SJSA1 (cell line): ENCODE data around the gene ST3GAL3. TPM values are rescaled to one million over a fixed set of nuclear protein-coding genes. Genes with fewer than 3 reads are reported as not detected.

Experiments used
- DNase-seq, 2 experiments: peaks; one replicate each; pipeline ENCODE4 v3.0.0-alpha.2; 2015 to 2020; ENCODE audit warnings: low spot score in 2 of 2, low read depth in 1 of 2
- H3K27ac ChIP-seq: fragments of 250-450 bp; sonication (Bioruptor Pico); 2 replicates; pipeline ENCODE4 v1.5.1; 2020; ENCODE audit warnings: mild to moderate bottlenecking, moderate library complexity
- H3K27me3 ChIP-seq: fragments of 250-450 bp; sonication (Bioruptor Pico); replicated peaks from 2 replicates; pipeline ENCODE4 v1.5.1; 2020; ENCODE audit warnings: mild to moderate bottlenecking, moderate library complexity
- H3K36me3 ChIP-seq: fragments of 250-450 bp; sonication (Bioruptor Pico); 2 replicates; pipeline ENCODE4 v1.5.1; 2020; ENCODE audit warnings: mild to moderate bottlenecking
- H3K4me1 ChIP-seq: fragments of 250-450 bp; sonication (Bioruptor Pico); replicated peaks from 2 replicates; pipeline ENCODE4 v1.6.1; 2021; ENCODE audit warnings: mild to moderate bottlenecking
- H3K4me3 ChIP-seq: fragments of 250-450 bp; sonication (Bioruptor Pico); 2 replicates; pipeline ENCODE4 v1.5.1; 2020; ENCODE audit warnings: mild to moderate bottlenecking
- H3K9me3 ChIP-seq: fragments of 250-450 bp; sonication (Bioruptor Pico); replicated peaks from 2 replicates; pipeline ENCODE4 v1.5.1; 2020; ENCODE audit warnings: mild to moderate bottlenecking
- total RNA-seq: library from RNA; depleted of rRNA; stranded (reverse); fragments of >200 nt; shearing (Covaris generic); gene quantifications from 2 replicates; pipeline ENCODE4 v1.2.3, GENCODE V29; 2014

Gene ST3GAL3
- total RNA-seq, 1 experiment from 2014 or later, result 25.0 TPM

GRCh38 chr1:43885279-43885801, 178.0 kb downstream of the ST3GAL3 start:
- H3K27ac ChIP-seq, result no peak overlapping the region
- no peaks in the 10 kb centered on the region; the same call in 1 of the 2 replicates for H3K9me3 ChIP-seq
- H3K4me3 ChIP-seq, result no peak overlapping the region
- no peaks in the 10 kb centered on the region for H3K4me1 ChIP-seq
- DNase-seq, result no peak
- H3K27me3 ChIP-seq, result no peaks in the 10 kb centered on the region
- H3K36me3 ChIP-seq, result peaks cover 31% of the 10 kb centered on the region

DNA sequence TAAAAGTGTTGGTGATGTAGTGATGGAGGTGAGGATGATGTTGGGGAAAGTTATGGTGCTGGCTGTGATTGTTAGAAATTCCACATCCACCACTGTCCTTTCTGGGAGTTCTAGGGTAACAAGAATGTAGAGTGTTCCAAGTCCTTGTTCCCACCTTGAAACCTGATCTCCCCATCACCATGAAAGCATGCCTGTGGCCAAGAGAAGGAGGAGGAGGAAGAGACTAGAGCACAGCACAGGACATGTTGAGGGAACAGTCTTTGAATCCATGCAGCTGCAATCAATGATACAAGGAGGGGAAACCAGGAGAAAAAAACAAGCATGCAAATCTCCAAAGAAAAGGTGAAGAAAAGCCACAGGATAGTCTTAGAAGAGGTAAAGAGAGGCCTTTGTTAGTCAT, 180.4 kb downstream of the ST3GAL3 start:
- H3K36me3 ChIP-seq, result peaks cover 28% of the 10 kb centered on the region; the same call in 1 of the 2 replicates
- H3K4me3 ChIP-seq, result no peak overlapping the region
- peaks cover 2% of the 10 kb centered on the region for H3K4me1 ChIP-seq
- no peaks in the 10 kb centered on the region for H3K27me3 ChIP-seq
- H3K9me3 ChIP-seq, result no peaks in the 10 kb centered on the region; the same call in 1 of the 2 replicates
- H3K27ac ChIP-seq, result no peak overlapping the region
- DNase-seq, result no peak

GRCh38 chr1:43890815-43891214, 183.5 kb downstream of the ST3GAL3 start:
- Histone ChIP-seq H3K4me3 (no peak overlapping the region), H3K4me1 (peaks cover 17% of the 10 kb centered on the region), H3K27me3 (no peaks in the 10 kb centered on the region), H3K36me3 (peaks cover 24% of the 10 kb centered on the region), H3K9me3 (no peaks in the 10 kb centered on the region), H3K27ac (no peak overlapping the region)
- DNase-seq, result no peak

GRCh38 chr1:43893006-43893405, 185.7 kb downstream of the ST3GAL3 start:
- Histone ChIP-seq H3K27me3 (no peaks in the 10 kb centered on the region), H3K4me1 (peaks cover 17% of the 10 kb centered on the region), H3K36me3 (peaks cover 33% of the 10 kb centered on the region), H3K9me3 (no peaks in the 10 kb centered on the region), H3K27ac (peak overlapping the region; percentile 30; the same call in 1 of the 2 replicates), H3K4me3 (no peak overlapping the region)
- peak in 1 of 2 experiments; percentile 14 for DNase-seq

GRCh38 chr1:43898981-43899380, 191.6 kb downstream of the ST3GAL3 start:
- DNase-seq, result no peak
- no peak overlapping the region for H3K4me3 ChIP-seq
- H3K36me3 ChIP-seq, result peaks cover 70% of the 10 kb centered on the region
- no peaks in the 10 kb centered on the region for H3K9me3 ChIP-seq
- no peaks in the 10 kb centered on the region for H3K27me3 ChIP-seq
- no peak overlapping the region for H3K27ac ChIP-seq
- peaks cover 2% of the 10 kb centered on the region for H3K4me1 ChIP-seq

- no peaks in the 10 kb centered on the region for H3K27me3 ChIP-seq
- peaks cover 61% of the 10 kb centered on the region for H3K36me3 ChIP-seq
- H3K4me1 ChIP-seq, result no peaks in the 10 kb centered on the region
- DNase-seq, result no peak
- no peak overlapping the region for H3K27ac ChIP-seq
- no peaks in the 10 kb centered on the region for H3K9me3 ChIP-seq
- no peak overlapping the region for H3K4me3 ChIP-seq
These were observed 193.1 kb downstream of the ST3GAL3 start for GRCh38 chr1:43900386-43900785.

- DNase-seq, result no peak
- H3K36me3 ChIP-seq, result peaks cover 53% of the 10 kb centered on the region
- no peak overlapping the region for H3K27ac ChIP-seq
- H3K9me3 ChIP-seq, result no peaks in the 10 kb centered on the region
- H3K4me3 ChIP-seq, result no peak overlapping the region
- no peaks in the 10 kb centered on the region for H3K4me1 ChIP-seq
- H3K27me3 ChIP-seq, result no peaks in the 10 kb centered on the region
These were observed 194.0 kb downstream of the ST3GAL3 start for GRCh38 chr1:43901196-43901961.

DNA sequence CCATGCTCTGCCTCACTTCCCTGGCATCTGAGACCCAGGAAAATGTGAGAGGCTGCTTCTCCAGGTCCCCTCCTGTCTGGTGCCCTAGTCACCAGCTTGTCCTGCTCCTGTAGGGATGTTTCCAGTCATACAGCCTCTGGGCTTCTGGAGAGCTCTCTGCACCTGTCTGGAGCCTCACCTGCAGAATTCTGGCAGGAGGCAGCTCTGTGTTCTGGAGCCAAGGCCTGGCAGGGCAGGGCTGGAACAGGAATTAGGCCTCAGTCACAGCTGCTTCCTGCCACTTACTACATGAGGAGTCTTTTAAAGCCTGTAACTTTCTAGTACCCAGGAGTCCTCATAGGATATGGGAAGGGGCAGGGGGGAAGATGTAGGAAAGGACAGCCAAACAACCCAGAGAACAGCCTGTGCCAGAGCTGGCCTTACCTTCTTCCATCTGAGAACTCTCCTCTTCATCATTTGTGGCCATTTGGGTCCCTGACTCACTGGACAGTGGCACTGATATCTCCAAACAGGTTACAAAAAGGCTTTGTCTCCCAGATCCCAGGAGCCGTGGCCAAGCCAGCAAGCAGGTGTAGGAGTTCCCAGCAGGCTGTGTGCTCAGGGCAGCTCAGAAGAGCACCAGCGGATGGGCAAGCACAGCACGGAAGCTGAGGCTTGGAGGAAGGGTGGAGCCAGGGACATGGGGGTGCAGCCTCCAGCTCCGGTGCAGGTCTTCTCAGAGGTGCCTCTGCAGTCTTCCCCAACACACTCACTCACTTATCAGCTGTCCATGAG, 194.9 kb downstream of the ST3GAL3 start:
- Histone ChIP-seq H3K27me3 (no peaks in the 10 kb centered on the region), H3K27ac (no peak overlapping the region), H3K4me1 (no peaks in the 10 kb centered on the region), H3K9me3 (no peaks in the 10 kb centered on the region), H3K36me3 (peaks cover 46% of the 10 kb centered on the region), H3K4me3 (no peak overlapping the region)
- DNase-seq, result no peak

GRCh38 chr1:43904660-43905551, 197.6 kb downstream of the ST3GAL3 start:
- no peak overlapping the region for H3K27ac ChIP-seq
- no peak overlapping the region for H3K4me3 ChIP-seq
- no peaks in the 10 kb centered on the region for H3K4me1 ChIP-seq
- no peaks in the 10 kb centered on the region for H3K27me3 ChIP-seq
- H3K9me3 ChIP-seq, result no peaks in the 10 kb centered on the region
- peaks cover 26% of the 10 kb centered on the region for H3K36me3 ChIP-seq
- no peak for DNase-seq

DNA sequence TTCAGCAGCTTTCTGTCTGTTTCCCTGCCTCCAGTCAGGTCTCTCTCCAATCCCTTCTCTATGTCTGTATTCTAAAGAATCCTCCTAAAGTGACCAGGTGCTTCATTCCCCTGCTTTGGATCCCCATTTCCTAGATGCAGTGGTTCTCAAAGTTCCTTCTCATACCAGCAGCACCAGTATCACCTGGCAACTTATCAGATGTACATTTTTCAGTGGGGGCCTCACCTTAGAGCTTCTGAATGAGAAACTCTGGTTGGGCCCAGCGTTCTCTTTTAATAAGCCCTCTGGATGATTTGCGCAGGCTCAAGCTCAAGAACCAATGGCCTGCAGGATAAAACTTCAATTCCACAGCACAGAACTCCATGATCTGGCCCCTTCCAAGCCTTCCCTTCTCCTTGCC, 200.9 kb downstream of the ST3GAL3 start:
- H3K4me3 ChIP-seq, result no peak overlapping the region
- H3K27ac ChIP-seq, result no peak overlapping the region
- no peak for DNase-seq
- no peaks in the 10 kb centered on the region for H3K9me3 ChIP-seq
- no peaks in the 10 kb centered on the region for H3K4me1 ChIP-seq
- H3K36me3 ChIP-seq, result 0 out of 2 replicates have a peak, but pooled peaks cover 13% of the 10 kb centered on the region
- no peaks in the 10 kb centered on the region for H3K27me3 ChIP-seq

DNA sequence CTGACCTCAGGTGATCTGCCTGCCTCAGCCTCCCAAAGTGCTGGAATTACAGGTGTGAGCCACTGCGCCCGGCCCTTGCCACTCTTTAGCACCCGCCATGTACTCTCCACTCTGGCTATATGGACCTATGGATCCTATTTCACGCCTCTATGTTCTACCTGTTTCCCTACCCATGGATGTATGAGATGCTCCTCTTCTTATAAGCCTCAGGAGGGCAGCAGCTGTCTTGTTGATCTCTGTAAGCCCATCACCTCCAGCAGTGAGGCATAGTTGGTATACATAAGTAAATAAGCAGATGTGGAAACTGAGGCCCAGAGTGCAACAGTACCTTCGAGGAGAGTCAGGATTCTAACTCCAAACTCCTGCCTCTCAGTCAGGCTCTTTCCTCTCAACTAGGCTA, 201.5 kb downstream of the ST3GAL3 start:
- Histone ChIP-seq H3K36me3 (0 out of 2 replicates have a peak, but pooled peaks cover 13% of the 10 kb centered on the region), H3K27ac (no peak overlapping the region), H3K9me3 (no peaks in the 10 kb centered on the region), H3K4me1 (no peaks in the 10 kb centered on the region), H3K4me3 (no peak overlapping the region), H3K27me3 (no peaks in the 10 kb centered on the region)
- DNase-seq, result no peak

DNA sequence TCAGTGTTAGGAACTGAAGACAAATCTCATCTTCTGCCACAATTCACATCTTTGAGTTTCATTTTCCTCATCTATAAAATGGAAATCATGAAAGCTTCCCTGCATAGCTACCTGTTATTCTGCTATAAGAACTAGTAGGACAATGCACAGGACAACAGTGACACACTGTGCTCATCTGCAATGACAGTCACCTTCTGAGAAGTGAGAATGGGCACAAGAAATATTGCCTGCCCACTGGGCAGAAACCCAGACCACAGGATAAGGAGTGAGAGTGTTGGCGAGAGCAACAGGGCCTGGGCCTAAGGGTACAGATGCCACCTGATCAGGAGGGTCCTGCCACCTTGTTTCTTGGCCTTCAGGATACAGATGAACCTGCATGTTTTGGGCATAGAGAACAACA, 203.0 kb downstream of the ST3GAL3 start:
- DNase-seq, result no peak
- Histone ChIP-seq H3K36me3 (0 out of 2 replicates have a peak, but pooled peaks cover 13% of the 10 kb centered on the region), H3K4me3 (no peak overlapping the region), H3K27me3 (no peaks in the 10 kb centered on the region), H3K4me1 (no peaks in the 10 kb centered on the region), H3K9me3 (no peaks in the 10 kb centered on the region), H3K27ac (no peak overlapping the region)

- Histone ChIP-seq H3K4me3 (no peak overlapping the region), H3K36me3 (0 out of 2 replicates have a peak, but pooled peaks cover 13% of the 10 kb centered on the region), H3K27me3 (no peaks in the 10 kb centered on the region), H3K4me1 (no peaks in the 10 kb centered on the region), H3K27ac (no peak overlapping the region), H3K9me3 (no peaks in the 10 kb centered on the region)
- no peak for DNase-seq
These were observed 205.3 kb downstream of the ST3GAL3 start for GRCh38 chr1:43912607-43913006.
